ENCODE data around the gene B3GALT5. TPM values are rescaled to one million over a fixed set of nuclear protein-coding genes. Genes with fewer than 3 reads are reported as not detected.
A peak's percentile ranks its signal among the peaks of the same experiment; 100 is the strongest.

Gene B3GALT5
- polyA plus RNA-seq, 2 donors: 0.47 to 0.49 TPM

- no peaks in the 10 kb centered on the region for H3K36me3 ChIP-seq (ENCODE audit: control insufficient read depth in 2 of 2, insufficient read depth in 2 of 2, low read length in 1 of 2)
- no peaks in the 10 kb centered on the region for H3K9me3 ChIP-seq (ENCODE audit: control insufficient read depth in 2 of 2, insufficient read depth in 1 of 2, low read depth in 1 of 2, low read length in 1 of 2)
- no peaks in the 10 kb centered on the region for H3K4me1 ChIP-seq (ENCODE audit: control insufficient read depth in 2 of 2, insufficient read depth in 2 of 2, low read length in 1 of 2)
- H3K4me3 ChIP-seq (ENCODE audit: low read depth in 1 of 2, low read length in 2 of 2): no peak overlapping the region
- WGBS, 2 donors: 82 to 85% methylated on average over 9 of the region's 9 CpGs
- H3K27me3 ChIP-seq (ENCODE audit: control insufficient read depth in 1 of 2, insufficient read depth in 2 of 2, low read length in 2 of 2): no peaks in the 10 kb centered on the region
- no peak overlapping the region for H3K27ac ChIP-seq (ENCODE audit: low read depth in 2 of 2, low read length in 1 of 2)
Observed at GRCh38 chr21:39669485-39669884, 56.7 kb downstream of the B3GALT5 start.

GRCh38 chr21:39669976-39670661, 57.4 kb downstream of the B3GALT5 start:
- 64 to 71% methylated on average over 8 of the region's 8 CpGs for WGBS, 2 donors
- H3K27ac ChIP-seq (ENCODE audit: low read depth in 2 of 2, low read length in 1 of 2): no peak overlapping the region
- H3K9me3 ChIP-seq (ENCODE audit: control insufficient read depth in 2 of 2, insufficient read depth in 1 of 2, low read depth in 1 of 2, low read length in 1 of 2): no peaks in the 10 kb centered on the region
- no peaks in the 10 kb centered on the region for H3K36me3 ChIP-seq (ENCODE audit: control insufficient read depth in 2 of 2, insufficient read depth in 2 of 2, low read length in 1 of 2)
- H3K27me3 ChIP-seq (ENCODE audit: control insufficient read depth in 1 of 2, insufficient read depth in 2 of 2, low read length in 2 of 2): no peaks in the 10 kb centered on the region
- no peak overlapping the region for H3K4me3 ChIP-seq (ENCODE audit: low read depth in 1 of 2, low read length in 2 of 2)
- no peaks in the 10 kb centered on the region for H3K4me1 ChIP-seq (ENCODE audit: control insufficient read depth in 2 of 2, insufficient read depth in 2 of 2, low read length in 1 of 2)

GRCh38 chr21:39670701-39671100, 58.0 kb downstream of the B3GALT5 start:
- no peak overlapping the region for H3K27ac ChIP-seq (ENCODE audit: low read depth in 2 of 2, low read length in 1 of 2)
- 51 to 62% methylated on average over 2 of the region's 2 CpGs for WGBS, 2 donors
- H3K4me1 ChIP-seq (ENCODE audit: control insufficient read depth in 2 of 2, insufficient read depth in 2 of 2, low read length in 1 of 2): peaks cover 0 to 2% of the 10 kb centered on the region in 2 donors
- no peaks in the 10 kb centered on the region for H3K9me3 ChIP-seq (ENCODE audit: control insufficient read depth in 2 of 2, insufficient read depth in 1 of 2, low read depth in 1 of 2, low read length in 1 of 2)
- no peaks in the 10 kb centered on the region for H3K36me3 ChIP-seq (ENCODE audit: control insufficient read depth in 2 of 2, insufficient read depth in 2 of 2, low read length in 1 of 2)
- no peak overlapping the region for H3K4me3 ChIP-seq (ENCODE audit: low read depth in 1 of 2, low read length in 2 of 2)
- H3K27me3 ChIP-seq (ENCODE audit: control insufficient read depth in 1 of 2, insufficient read depth in 2 of 2, low read length in 2 of 2): no peaks in the 10 kb centered on the region

DNA sequence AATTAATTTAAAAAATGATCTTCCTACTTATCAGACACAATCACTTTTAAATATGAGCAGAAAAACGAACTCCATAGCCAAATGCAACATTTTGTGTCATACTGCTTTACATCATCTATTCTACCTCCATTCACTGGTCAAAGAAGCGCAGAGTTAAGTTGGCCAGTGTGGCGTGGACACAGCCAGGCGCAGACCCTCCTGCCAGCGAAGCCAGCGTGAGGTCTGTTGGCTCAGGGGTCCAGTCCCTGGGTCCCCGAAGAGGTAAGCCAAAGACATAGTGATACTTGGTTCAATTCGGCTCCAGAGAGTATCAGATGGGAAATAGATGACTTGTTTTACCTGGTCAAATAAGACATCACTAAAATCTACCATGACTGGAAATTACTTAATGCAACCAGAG, 59.2 kb downstream of the B3GALT5 start:
- 85 to 92% methylated on average over 8 of the region's 8 CpGs for whole genome bisulfite sequencing, 2 donors
- H3K4me1 ChIP-seq (ENCODE audit: control insufficient read depth in 2 of 2, insufficient read depth in 2 of 2, low read length in 1 of 2): peaks cover 0 to 2% of the 10 kb centered on the region in 2 donors
- no peak overlapping the region for H3K4me3 ChIP-seq (ENCODE audit: low read depth in 1 of 2, low read length in 2 of 2)
- H3K27ac ChIP-seq (ENCODE audit: low read depth in 2 of 2, low read length in 1 of 2): no peak overlapping the region
- H3K27me3 ChIP-seq (ENCODE audit: control insufficient read depth in 1 of 2, insufficient read depth in 2 of 2, low read length in 2 of 2): no peaks in the 10 kb centered on the region
- H3K9me3 ChIP-seq (ENCODE audit: control insufficient read depth in 2 of 2, insufficient read depth in 1 of 2, low read depth in 1 of 2, low read length in 1 of 2): no peaks in the 10 kb centered on the region
- H3K36me3 ChIP-seq (ENCODE audit: control insufficient read depth in 2 of 2, insufficient read depth in 2 of 2, low read length in 1 of 2): no peaks in the 10 kb centered on the region

- 87 to 90% methylated on average over 8 to 9 of the region's 9 CpGs for WGBS, 2 donors
- no peaks in the 10 kb centered on the region for H3K36me3 ChIP-seq (ENCODE audit: control insufficient read depth in 2 of 2, insufficient read depth in 2 of 2, low read length in 1 of 2)
- H3K4me1 ChIP-seq (ENCODE audit: control insufficient read depth in 2 of 2, insufficient read depth in 2 of 2, low read length in 1 of 2): peaks cover 0 to 2% of the 10 kb centered on the region in 2 donors
- no peaks in the 10 kb centered on the region for H3K9me3 ChIP-seq (ENCODE audit: control insufficient read depth in 2 of 2, insufficient read depth in 1 of 2, low read depth in 1 of 2, low read length in 1 of 2)
- H3K4me3 ChIP-seq (ENCODE audit: low read depth in 1 of 2, low read length in 2 of 2): no peak overlapping the region
- no peak overlapping the region for H3K27ac ChIP-seq (ENCODE audit: low read depth in 2 of 2, low read length in 1 of 2)
- no peaks in the 10 kb centered on the region for H3K27me3 ChIP-seq (ENCODE audit: control insufficient read depth in 1 of 2, insufficient read depth in 2 of 2, low read length in 2 of 2)
Observed at GRCh38 chr21:39673163-39673562, 60.4 kb downstream of the B3GALT5 start.

- no peak overlapping the region for H3K27ac ChIP-seq (ENCODE audit: low read depth in 2 of 2, low read length in 1 of 2)
- H3K4me3 ChIP-seq (ENCODE audit: low read depth in 1 of 2, low read length in 2 of 2): no peak overlapping the region
- peaks cover 0 to 2% of the 10 kb centered on the region in 2 donors for H3K4me1 ChIP-seq (ENCODE audit: control insufficient read depth in 2 of 2, insufficient read depth in 2 of 2, low read length in 1 of 2)
- no peaks in the 10 kb centered on the region for H3K27me3 ChIP-seq (ENCODE audit: control insufficient read depth in 1 of 2, insufficient read depth in 2 of 2, low read length in 2 of 2)
- H3K9me3 ChIP-seq (ENCODE audit: control insufficient read depth in 2 of 2, insufficient read depth in 1 of 2, low read depth in 1 of 2, low read length in 1 of 2): peaks cover 0 to 4% of the 10 kb centered on the region in 2 donors
- 53 to 72% methylated on average over 11 of the region's 11 CpGs for WGBS, 2 donors
- H3K36me3 ChIP-seq (ENCODE audit: control insufficient read depth in 2 of 2, insufficient read depth in 2 of 2, low read length in 1 of 2): no peaks in the 10 kb centered on the region
Observed at GRCh38 chr21:39673736-39674135, 61.0 kb downstream of the B3GALT5 start.

DNA sequence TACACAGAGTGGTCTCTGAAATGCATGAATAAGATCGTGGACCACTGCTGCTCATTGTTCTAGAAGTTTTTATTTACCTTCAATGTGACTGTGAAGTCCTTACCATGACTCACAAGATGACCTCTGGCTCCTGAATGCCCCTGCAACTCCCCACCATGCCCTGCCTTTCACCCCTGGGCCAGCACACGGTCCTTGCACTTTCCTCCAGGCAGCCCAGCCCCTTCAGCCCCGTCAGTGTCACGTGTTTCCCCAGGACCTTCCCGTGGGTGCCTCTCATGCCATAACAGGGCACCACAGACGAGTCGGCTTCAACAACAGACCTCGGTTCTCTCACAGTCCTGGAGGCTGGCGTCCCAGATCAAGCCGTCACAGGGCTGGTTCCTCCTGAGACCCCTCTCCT, 62.1 kb downstream of the B3GALT5 start:
- Histone ChIP-seq H3K4me3 (ENCODE audit: low read depth in 1 of 2, low read length in 2 of 2) (no peak overlapping the region), H3K36me3 (ENCODE audit: control insufficient read depth in 2 of 2, insufficient read depth in 2 of 2, low read length in 1 of 2) (no peaks in the 10 kb centered on the region), H3K27me3 (ENCODE audit: control insufficient read depth in 1 of 2, insufficient read depth in 2 of 2, low read length in 2 of 2) (no peaks in the 10 kb centered on the region), H3K4me1 (ENCODE audit: control insufficient read depth in 2 of 2, insufficient read depth in 2 of 2, low read length in 1 of 2) (peaks cover 0 to 2% of the 10 kb centered on the region in 2 donors), H3K27ac (ENCODE audit: low read depth in 2 of 2, low read length in 1 of 2) (no peak overlapping the region), H3K9me3 (ENCODE audit: control insufficient read depth in 2 of 2, insufficient read depth in 1 of 2, low read depth in 1 of 2, low read length in 1 of 2) (peaks cover 0 to 5% of the 10 kb centered on the region in 2 donors)
- WGBS, 2 donors: 66 to 72% methylated on average over 10 of the region's 10 CpGs

DNA sequence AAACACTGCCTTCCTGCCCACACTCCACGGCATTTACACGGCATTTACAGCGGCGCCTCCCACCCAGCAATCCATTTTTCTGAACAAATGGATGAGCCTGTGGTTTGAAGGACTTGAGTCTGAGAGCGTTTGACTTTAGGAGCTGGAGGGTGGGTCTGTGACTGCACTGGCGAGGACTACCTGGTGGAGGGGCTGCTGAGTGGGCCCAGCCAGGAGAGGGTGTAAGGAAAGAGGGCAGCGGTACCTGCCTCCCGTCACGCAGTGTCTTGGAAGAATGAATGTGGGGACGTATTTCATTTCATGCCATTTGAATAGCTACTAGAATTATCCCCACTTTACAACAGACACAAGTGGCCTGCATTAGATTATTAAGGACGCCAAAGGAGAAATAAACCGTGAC, 62.9 kb downstream of the B3GALT5 start:
- H3K36me3 ChIP-seq (ENCODE audit: control insufficient read depth in 2 of 2, insufficient read depth in 2 of 2, low read length in 1 of 2): no peaks in the 10 kb centered on the region

GRCh38 chr21:39675993-39676661, 63.4 kb downstream of the B3GALT5 start:
- Histone ChIP-seq H3K27ac (ENCODE audit: low read depth in 2 of 2, low read length in 1 of 2) (peak overlapping the region in 1 of 2 donors; percentile 50), H3K27me3 (ENCODE audit: control insufficient read depth in 1 of 2, insufficient read depth in 2 of 2, low read length in 2 of 2) (no peaks in the 10 kb centered on the region)
- 27 to 39% methylated on average over 14 of the region's 14 CpGs for WGBS, 2 donors

More for the DNA sequence above, 62.9 kb downstream of the B3GALT5 start:
- Histone ChIP-seq H3K4me3 (ENCODE audit: low read depth in 1 of 2, low read length in 2 of 2) (no peak overlapping the region), H3K4me1 (ENCODE audit: control insufficient read depth in 2 of 2, insufficient read depth in 2 of 2, low read length in 1 of 2) (peaks cover 0 to 2% of the 10 kb centered on the region in 2 donors), H3K27me3 (ENCODE audit: control insufficient read depth in 1 of 2, insufficient read depth in 2 of 2, low read length in 2 of 2) (no peaks in the 10 kb centered on the region), H3K27ac (ENCODE audit: low read depth in 2 of 2, low read length in 1 of 2) (peak overlapping the region in 1 of 2 donors; percentile 24), H3K9me3 (ENCODE audit: control insufficient read depth in 2 of 2, insufficient read depth in 1 of 2, low read depth in 1 of 2, low read length in 1 of 2) (peaks cover 0 to 5% of the 10 kb centered on the region in 2 donors)
- WGBS, 2 donors: 74 to 86% methylated on average over 12 of the region's 12 CpGs

More at GRCh38 chr21:39675993-39676661, 63.4 kb downstream of the B3GALT5 start:
- peaks cover 0 to 2% of the 10 kb centered on the region in 2 donors for H3K4me1 ChIP-seq (ENCODE audit: control insufficient read depth in 2 of 2, insufficient read depth in 2 of 2, low read length in 1 of 2)
- no peak overlapping the region for H3K4me3 ChIP-seq (ENCODE audit: low read depth in 1 of 2, low read length in 2 of 2)
- H3K9me3 ChIP-seq (ENCODE audit: control insufficient read depth in 2 of 2, insufficient read depth in 1 of 2, low read depth in 1 of 2, low read length in 1 of 2): peaks cover 0 to 5% of the 10 kb centered on the region in 2 donors
- H3K36me3 ChIP-seq (ENCODE audit: control insufficient read depth in 2 of 2, insufficient read depth in 2 of 2, low read length in 1 of 2): no peaks in the 10 kb centered on the region

Data from esophagus (tissue), 2 donors.